Measurements from ENCODE around the gene FSTL3. TPM values are rescaled to one million over a fixed set of nuclear protein-coding genes. Genes with fewer than 3 reads are reported as not detected.
"Not testable (repeated sequence)": the region's sequence is repeated elsewhere in the genome, so short reads cannot be mapped to it uniquely, and the experiment has no call there.

Gene FSTL3
- total RNA-seq, 1 experiment from 2014 or later = 267 TPM

DNA sequence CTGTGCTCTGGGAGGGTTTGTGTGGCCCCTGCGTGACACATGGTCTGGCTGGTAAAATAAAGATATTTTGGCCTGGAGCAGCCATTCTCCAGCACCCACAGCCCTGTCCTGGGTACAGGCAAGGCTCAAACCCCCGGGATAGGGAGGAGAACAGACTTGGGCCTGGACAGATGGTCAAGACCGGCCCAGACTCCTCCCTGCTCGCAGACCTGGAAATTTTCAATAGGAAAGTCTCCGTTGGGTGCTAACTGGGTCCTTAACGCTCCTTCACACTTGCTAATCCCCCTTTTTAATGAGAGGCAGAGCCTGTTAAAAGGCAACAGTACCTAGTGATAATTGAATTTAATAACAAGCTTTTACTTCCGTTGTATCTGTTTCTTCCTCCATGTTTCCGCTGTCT lies 35.1 kb downstream of the FSTL3 start:
- no peak for DNase-seq (ENCODE audit: low spot score)

GRCh38 chr19:715347-715746 lies 39.2 kb downstream of the FSTL3 start:
- DNase-seq (ENCODE audit: low spot score) = no peak

DNA sequence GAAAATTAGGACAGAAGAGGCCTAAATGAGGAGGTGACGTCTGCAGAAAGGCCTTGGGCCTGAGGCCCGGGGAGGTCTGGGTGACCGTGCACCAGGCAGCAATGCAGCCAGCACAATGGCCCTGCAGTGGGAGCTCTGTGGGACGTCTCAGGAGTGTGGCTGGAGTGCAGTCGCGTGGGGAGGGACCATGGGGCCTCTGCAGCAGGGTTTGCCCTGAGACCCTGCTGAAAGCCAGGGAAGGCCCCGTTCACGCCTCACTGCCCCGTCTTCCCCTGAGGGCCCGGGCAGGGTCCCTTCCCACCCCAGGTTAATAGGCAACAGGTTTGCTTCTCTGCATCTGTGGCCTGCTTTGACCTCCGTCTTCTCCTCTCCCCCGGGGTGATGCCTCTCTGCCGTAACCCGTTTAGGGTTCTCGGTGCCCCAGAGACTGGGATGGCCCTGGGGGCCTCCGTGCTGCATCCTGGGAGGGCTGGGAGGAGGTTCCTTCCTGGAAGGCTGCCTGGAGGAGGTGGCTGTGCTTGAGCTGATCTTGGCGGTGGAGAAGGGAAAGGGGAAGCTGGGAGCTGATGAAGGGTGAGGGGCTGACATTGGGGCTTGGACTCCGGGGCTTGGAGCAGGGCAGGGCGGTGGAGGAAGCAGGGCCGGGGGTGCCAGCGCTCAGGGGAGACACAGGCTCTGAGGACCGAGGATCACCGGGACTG lies 42.2 kb downstream of the FSTL3 start:
- DNase-seq (ENCODE audit: low spot score) = no peak

DNA sequence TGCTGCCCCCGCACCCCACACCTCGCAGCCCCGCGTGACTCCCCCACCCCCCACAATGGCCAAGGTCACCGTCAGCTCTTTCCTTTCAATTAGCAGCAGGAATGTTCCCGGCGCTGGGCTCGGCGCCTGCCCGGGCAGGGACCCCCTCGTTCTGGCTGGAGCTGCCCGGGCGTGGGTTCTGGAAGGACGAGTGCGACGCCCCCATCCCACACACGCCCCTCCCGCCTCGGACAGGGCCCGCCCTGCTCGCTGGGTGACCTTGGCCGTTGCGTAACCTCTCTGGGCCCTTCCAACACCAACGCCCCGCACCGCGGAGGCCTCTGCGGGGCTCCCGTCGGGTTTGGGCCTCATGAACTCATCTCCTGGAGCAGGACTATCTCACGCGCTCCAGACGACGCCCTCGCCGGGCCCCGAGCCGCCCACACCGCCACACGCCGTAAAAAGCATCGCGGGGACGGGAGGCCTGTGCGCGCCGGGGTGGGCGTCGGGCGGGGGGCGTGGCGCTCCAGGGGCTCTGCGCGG lies 42.9 kb downstream of the FSTL3 start:
- DNase-seq (ENCODE audit: low spot score) = no peak

DNA sequence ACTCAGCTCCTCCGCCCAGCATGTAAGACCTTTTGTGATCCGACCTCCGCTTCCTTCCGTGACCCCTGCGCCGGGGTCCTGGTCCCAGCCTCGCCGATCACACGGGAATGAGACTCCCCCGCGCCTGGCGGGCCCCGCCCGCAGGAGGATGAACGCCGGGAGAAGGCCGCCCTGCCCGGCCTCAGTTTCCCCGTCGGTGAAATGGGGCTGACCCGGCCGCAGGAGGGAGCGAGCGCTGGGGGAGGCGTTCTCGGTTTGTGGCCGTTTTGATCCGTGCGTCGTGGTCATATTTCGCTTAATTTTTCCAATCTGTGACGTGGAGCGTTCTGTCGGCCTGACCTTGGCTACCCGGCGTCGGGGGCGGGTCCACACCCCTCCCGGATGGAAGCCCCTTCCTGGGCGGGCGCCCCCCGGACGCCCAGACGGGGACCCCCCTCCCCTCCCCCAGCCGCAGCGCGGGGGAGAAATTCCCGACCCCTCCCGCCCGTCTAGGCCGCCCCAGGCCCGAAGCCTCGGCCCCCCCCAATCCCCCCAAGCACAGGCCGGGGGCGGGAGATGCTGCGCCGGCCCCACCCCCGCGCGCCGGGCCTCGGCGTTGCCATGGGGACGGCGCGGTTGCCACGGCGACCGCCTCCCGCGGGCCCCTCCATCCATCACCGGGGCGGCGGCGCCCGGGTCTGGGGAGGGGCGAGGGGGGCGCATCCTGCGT lies 43.6 kb downstream of the FSTL3 start:
- no peak for DNase-seq (ENCODE audit: low spot score)

GRCh38 chr19:720345-721160 lies 44.4 kb downstream of the FSTL3 start:
- DNase-seq (ENCODE audit: low spot score) = no peak

DNA sequence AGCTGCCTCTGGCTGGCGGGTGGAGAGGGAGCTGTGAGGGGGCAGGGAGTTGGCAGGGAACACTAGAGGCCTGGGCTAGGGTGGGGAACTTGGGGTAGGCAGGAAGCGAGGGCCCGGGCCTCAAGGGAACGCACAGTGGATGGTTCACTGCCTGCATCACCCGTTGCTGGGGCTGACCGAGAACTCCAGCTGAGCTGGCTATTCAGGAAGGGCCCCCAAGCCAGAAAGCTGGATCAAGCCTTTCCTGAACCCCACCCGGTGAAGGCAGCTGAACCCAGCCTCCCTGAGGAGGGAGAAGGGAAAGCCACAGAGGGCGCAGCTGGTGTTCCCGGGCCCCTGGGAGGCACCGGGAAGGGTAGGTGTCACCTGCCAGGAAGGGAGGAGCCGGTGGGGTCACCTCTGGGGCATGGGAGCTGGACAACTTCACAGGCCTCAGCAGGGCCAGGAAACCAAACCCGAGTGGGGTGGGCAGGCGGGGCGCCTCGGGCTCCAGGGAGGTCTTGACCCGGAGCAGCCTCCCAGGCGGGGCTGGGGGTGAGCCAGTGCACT lies 46.4 kb downstream of the FSTL3 start:
- DNase-seq (ENCODE audit: low spot score) = no peak

DNA sequence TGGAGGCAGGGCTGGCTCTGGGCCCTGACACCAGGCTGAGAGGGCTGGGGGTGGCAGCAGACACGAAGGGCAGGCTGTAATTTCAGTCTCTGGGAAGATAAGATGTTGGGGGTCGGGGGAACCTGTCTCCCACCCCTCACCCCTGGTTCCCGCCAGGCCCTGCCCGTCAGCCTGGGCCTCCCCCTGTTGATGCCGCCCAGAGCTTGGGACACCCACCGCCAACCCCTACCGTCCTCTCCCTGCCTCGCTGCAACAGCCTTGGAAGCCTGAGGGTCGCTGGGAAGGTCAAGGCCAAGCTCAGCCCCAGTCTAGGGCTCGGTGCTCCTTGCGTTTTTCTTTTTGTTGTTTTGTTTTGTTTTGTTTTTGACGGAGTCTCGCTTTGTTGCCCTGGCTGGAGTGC lies 47.1 kb downstream of the FSTL3 start:
- DNase-seq (ENCODE audit: low spot score) = no peak

DNA sequence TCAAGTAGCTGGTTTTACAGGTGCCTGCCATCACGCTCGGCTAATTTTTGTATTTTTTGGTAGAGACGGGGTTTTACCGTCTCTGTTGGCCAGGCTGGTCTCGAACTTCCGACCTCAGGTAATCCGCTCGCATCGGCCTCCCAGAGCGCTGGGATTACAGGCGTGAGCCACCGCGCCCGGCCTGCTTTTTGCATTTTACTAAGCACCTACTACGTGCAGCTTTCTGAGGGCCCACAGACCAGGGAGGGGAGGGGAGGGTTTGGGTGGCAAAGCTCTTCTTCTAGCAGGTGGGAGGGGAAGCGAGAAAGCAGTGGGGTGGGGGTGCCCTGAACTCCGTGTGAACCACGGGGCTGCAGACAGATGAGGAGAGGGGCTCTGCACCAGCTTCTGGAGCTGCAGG lies 47.5 kb downstream of the FSTL3 start:
- DNase-seq (ENCODE audit: low spot score) = no peak

- DNase-seq (ENCODE audit: low spot score) = no peak
These were observed 49.4 kb downstream of the FSTL3 start for GRCh38 chr19:725461-726089.

DNA sequence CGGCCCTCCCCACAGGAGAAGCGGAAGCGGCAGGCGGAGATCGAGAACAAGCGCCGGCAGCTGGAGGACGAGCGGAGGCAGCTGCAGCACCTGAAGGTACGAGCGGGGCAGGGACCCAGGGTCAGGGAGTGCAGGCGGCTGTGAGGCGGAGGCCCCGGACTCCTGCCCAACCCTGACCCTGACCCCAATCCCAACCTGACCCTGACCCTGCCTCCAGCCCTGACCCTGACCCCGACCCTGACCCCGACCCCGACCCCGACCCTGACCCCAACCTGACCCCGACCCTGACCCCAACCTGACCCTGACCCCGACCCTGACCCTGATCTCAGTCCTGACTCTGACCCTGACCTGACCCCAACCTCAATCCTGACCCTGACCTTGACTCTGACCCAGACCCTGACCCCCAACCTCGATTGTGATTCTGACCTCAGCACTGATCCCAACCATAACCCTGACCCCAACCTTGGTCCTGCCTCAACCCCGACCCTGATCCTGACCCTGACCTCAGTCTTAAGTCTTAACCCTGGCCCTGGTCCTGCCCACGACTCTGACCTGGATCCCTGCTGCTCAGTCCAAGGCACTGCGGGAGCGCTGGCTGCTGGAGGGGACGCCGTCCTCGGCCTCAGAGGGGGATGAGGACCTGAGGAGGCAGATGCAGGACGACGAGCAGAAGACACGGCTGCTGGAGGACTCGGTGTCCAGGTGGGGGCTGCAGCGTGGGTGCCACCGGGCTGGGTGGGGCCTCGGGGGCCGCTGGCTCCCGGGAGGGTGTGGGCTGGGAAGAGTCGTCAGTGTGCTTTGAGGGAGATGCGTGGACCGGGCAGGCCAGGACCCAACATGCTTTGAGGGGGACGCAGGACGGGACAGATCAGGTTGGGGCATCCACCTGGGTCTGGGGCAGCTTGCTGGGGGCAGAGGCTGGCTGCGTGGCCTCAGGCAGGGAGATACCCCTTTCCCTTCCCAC lies 51.1 kb downstream of the FSTL3 start:
- DNase-seq (ENCODE audit: low spot score) = no peak

GRCh38 chr19:728011-728410 lies 51.8 kb downstream of the FSTL3 start:
- DNase-seq (ENCODE audit: low spot score) = no peak

DNA sequence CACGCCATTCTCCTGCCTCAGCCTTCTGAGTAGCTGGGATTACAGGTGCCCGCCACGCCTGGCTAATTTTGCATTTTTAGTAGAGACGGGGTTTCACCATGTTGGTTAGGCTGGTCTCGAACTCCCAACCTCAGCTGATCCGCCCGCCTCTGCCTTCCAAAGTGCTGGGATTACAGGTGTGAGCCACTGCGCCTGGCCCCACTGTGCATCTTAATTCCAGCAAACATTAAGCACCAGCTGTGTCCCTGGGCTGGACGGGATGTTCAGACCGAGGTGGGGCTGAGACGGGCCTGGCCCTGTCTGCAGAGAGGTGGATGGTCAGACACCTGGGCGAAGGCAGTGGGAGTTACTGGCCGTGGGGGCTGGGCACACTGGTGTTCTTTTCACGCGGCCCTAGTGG lies 53.4 kb downstream of the FSTL3 start:
- DNase-seq (ENCODE audit: low spot score) = not testable (repeated sequence)

- no peak for DNase-seq (ENCODE audit: low spot score)
These were observed 53.9 kb downstream of the FSTL3 start for GRCh38 chr19:729965-730668.

DNA sequence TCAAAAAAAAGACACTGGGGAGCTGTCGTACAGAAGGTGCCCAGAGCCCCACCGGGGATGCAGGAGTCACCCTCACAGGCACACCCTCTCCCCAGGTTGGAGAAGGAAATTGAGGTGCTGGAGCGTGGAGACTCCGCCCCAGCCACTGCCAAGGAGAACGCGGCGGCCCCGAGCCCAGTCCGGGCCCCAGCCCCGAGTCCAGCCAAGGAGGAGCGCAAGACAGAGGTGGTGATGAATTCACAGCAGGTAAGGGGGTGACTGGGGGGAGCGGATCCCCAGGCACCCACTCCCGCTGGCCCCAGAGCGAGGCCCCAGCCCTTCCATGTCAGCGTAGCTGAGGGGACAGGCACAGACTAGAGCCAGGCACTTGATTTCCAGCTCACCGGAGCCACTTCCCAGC lies 54.8 kb downstream of the FSTL3 start:
- no peak for DNase-seq (ENCODE audit: low spot score)

- no peak for DNase-seq (ENCODE audit: low spot score)
These were observed 56.2 kb downstream of the FSTL3 start for GRCh38 chr19:732148-733069.

All from A172 (cell line).